Prostate gland (tissue), 2 donors: ENCODE results near the gene ROPN1. TPM values are rescaled to one million over a fixed set of nuclear protein-coding genes. Genes with fewer than 3 reads are reported as not detected.

ENCODE experiments used
- DNase-seq: peaks from one replicate; pipeline ENCODE4 v3.0.0-alpha.2; 2019; ENCODE audit warnings: low spot score
- H3K27ac ChIP-seq, 2 donors: fragments of 200-600 bp; sonication (generic); 2 replicates each; pipeline ENCODE4 v1.5.1; 2017 to 2019
- H3K27me3 ChIP-seq: fragments of 200-600 bp; sonication (generic); replicated peaks from 2 replicates; pipeline ENCODE4 v1.5.1; 2019; ENCODE audit not compliant: insufficient read depth
- H3K36me3 ChIP-seq, 2 donors: fragments of 200-600 bp; sonication (generic); 1 replicate in 1 of 2; 2 replicates in 1 of 2; pipeline versions ENCODE4 v1.5.1 to v1.8.1; 2017 to 2019
- H3K4me1 ChIP-seq: fragments of 200-600 bp; sonication (generic); replicated peaks from 2 replicates; pipeline ENCODE4 v1.5.1; 2019
- H3K4me3 ChIP-seq, 2 donors: fragments of 200-600 bp; sonication (generic); 2 replicates each; pipeline ENCODE4 v1.5.1; 2017 to 2019
- H3K9me3 ChIP-seq: fragments of 200-600 bp; sonication (generic); 2 replicates; pipeline ENCODE4 v1.5.1; 2017
- CTCF ChIP-seq, 4 experiments: fragments of 200-600 bp in 2 of 4; fragments of 450-650 bp in 2 of 4; sonication (generic) in 2 of 4; IDR thresholded peaks; 1 replicate in 3 of 4; 2 replicates in 1 of 4; pipeline ENCODE4 v1.5.1; 2016 to 2019; ENCODE audit warnings: antibody characterized with exemption in 4 of 4, mild to moderate bottlenecking in 2 of 4, moderate library complexity in 2 of 4
- POLR2A ChIP-seq: fragments of 450-650 bp; IDR thresholded peaks from one replicate; pipeline ENCODE4 v1.6.1; 2016; ENCODE audit warnings: antibody characterized with exemption, mild to moderate bottlenecking
- POLR2AphosphoS5 ChIP-seq: sonication (generic); formaldehyde crosslinking; IDR thresholded peaks from one replicate; pipeline ENCODE4 v1.6.1; 2017; ENCODE audit warnings: antibody characterized with exemption
- WGBS: methylation state at CpG from one replicate; pipeline ENCODE4 v1.1.5; 2018; 5-methylcytosine and 5-hydroxymethylcytosine counted together
- intact Hi-C: fragments of 100-400 bp; cut with DNase I; formaldehyde crosslinking; loops from one replicate; pipeline ENCODE4 v1.14.2; 2022
- total RNA-seq, 2 donors: library from RNA; depleted of rRNA; stranded (reverse); fragments of >200 nt; gene quantifications; one replicate each; pipeline ENCODE4 v1.1.0, GENCODE V29; 2016

Gene ROPN1
- total RNA-seq, 2 donors from 2014 or later = 10.8 TPM; not detected in 1

GRCh38 chr3:123941121-123941520 is 50.8 kb downstream of the ROPN1 start:
- intact Hi-C loops = no loop called here
- Histone ChIP-seq H3K36me3 (no peaks in the 10 kb centered on the region), H3K27me3 (no peaks in the 10 kb centered on the region), H3K27ac (no peak overlapping the region), H3K4me3 (no peak overlapping the region), H3K9me3 (no peaks in the 10 kb centered on the region), H3K4me1 (no peaks in the 10 kb centered on the region)
- DNase-seq = no peak
- WGBS = 54% methylated on average over 2 of the region's 2 CpGs
- TF ChIP-seq POLR2A = no peak
- peak in 1 of 4 experiments; percentile 10 for TF ChIP-seq CTCF (IDR thresholded peaks at IDR 0.05)

- H3K36me3 ChIP-seq = no peaks in the 10 kb centered on the region
- TF ChIP-seq POLR2AphosphoS5 (no peak), CTCF (IDR thresholded peaks at IDR 0.05) (no peak)
- intact Hi-C loops = no loop called here
- H3K27me3 ChIP-seq = no peaks in the 10 kb centered on the region
- H3K9me3 ChIP-seq = no peaks in the 10 kb centered on the region
- no peak overlapping the region for H3K27ac ChIP-seq
- 96% methylated on average over 2 of the region's 2 CpGs for WGBS
- no peaks in the 10 kb centered on the region for H3K4me1 ChIP-seq
- DNase-seq = no peak
- H3K4me3 ChIP-seq = no peak overlapping the region
These were observed 52.2 kb downstream of the ROPN1 start for GRCh38 chr3:123939706-123940105.

DNA sequence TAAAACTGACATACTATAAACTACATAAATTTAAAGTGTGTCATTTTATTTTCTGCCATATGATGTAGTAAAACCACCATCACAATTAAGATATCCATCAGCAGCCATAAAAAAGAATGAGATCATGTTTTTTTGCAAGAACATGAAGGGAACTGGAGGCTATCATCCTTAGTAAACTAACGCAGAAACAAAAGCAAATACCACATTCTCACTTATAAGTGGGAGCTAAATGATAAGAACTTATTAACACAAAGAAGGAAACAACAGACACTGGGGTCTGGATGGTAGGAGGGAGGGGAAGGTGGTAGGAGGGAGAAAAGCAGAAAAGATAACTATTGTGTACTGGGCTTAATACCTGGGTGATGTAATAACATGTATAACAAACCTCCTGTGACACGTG is 55.5 kb downstream of the ROPN1 start:
- H3K36me3 ChIP-seq = no peaks in the 10 kb centered on the region
- H3K27ac ChIP-seq = no peak overlapping the region
- H3K4me1 ChIP-seq = no peaks in the 10 kb centered on the region
- 32% methylated on average over 2 of the region's 2 CpGs for WGBS
- no peaks in the 10 kb centered on the region for H3K27me3 ChIP-seq
- H3K4me3 ChIP-seq = no peak overlapping the region
- no peak for DNase-seq
- intact Hi-C loops = no loop called here
- TF ChIP-seq POLR2AphosphoS5 (no peak), CTCF (IDR thresholded peaks at IDR 0.05) (no peak), POLR2A (no peak)
- H3K9me3 ChIP-seq = no peaks in the 10 kb centered on the region

DNA sequence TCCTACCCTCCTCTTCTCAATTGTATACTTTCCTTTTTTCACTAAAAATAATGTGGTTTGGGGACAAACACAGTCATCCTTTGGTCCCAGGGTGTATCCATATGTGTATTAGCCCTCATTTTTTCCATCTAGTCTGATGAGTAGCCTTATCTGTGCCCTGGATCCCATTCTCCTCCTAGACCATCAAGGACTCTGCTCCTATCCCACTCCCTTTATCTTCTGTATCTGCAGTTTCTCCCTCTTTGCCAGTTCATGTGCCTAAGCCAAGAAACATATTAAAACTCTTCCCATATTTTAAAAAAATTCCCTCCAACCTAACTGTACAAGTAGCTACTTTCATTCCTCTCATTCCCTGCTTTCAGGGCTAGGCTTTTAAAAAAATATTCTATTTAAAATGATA is 56.1 kb downstream of the ROPN1 start:
- Histone ChIP-seq H3K27ac (no peak overlapping the region), H3K4me3 (no peak overlapping the region), H3K9me3 (no peaks in the 10 kb centered on the region), H3K36me3 (no peaks in the 10 kb centered on the region), H3K4me1 (no peaks in the 10 kb centered on the region), H3K27me3 (no peaks in the 10 kb centered on the region)
- no peak for DNase-seq
- no peak for TF ChIP-seq POLR2A
- TF ChIP-seq CTCF (IDR thresholded peaks at IDR 0.05) = no peak
- no peak for TF ChIP-seq POLR2AphosphoS5
- intact Hi-C loops = no loop called here

DNA sequence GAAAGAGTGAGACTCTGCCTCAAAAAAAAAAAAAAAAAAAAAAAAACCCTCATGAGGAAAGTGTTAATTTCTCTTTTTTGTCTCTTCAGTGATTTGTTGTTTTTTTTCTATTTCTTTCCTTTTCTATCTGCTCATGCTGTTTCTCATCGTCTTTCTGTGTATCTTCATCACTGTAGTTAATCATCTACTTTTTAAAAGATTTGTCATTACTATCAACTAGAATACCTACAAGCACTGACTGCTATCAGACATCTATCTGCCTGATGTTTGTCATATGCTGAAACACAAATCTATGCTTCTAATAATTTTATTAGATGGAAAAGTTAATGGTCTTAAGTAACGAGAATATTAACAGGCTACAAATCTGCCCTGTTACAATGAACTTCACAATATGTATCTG is 57.7 kb downstream of the ROPN1 start:
- intact Hi-C loops = no loop called here
- no peak overlapping the region for H3K27ac ChIP-seq
- H3K9me3 ChIP-seq = no peaks in the 10 kb centered on the region
- 78% methylated on average over 2 of the region's 2 CpGs for WGBS
- H3K4me1 ChIP-seq = no peaks in the 10 kb centered on the region
- TF ChIP-seq CTCF (IDR thresholded peaks at IDR 0.05) (no peak), POLR2A (no peak), POLR2AphosphoS5 (no peak)
- no peaks in the 10 kb centered on the region for H3K27me3 ChIP-seq
- H3K4me3 ChIP-seq = no peak overlapping the region
- no peaks in the 10 kb centered on the region for H3K36me3 ChIP-seq
- DNase-seq = no peak
